ENCODE results near the gene PJA1.

Gene PJA1

GRCh38 chrX:69116077-69116476 is 49.2 kb downstream of the PJA1 start:
- no peak for DNase-seq (ENCODE audit: low spot score)
- no peak for TF ChIP-seq CTCF (IDR thresholded peaks at IDR 0.05; ENCODE audit: extremely low read depth, missing control alignments)

- no peak for DNase-seq (ENCODE audit: low spot score)
- TF ChIP-seq CTCF (IDR thresholded peaks at IDR 0.05; ENCODE audit: extremely low read depth, missing control alignments): no peak
Measured at GRCh38 chrX:69113723-69114122, 51.5 kb downstream of the PJA1 start.
